Activated gamma-delta T cell treated with anti-CD3 and anti-CD28 coated beads, Interleukin-2, amount 50 U/mL, for 16 hours (primary cell): ENCODE measurements around the gene PTPRE.

Experiments
- DNase-seq: peaks from one replicate; pipeline ENCODE4 v3.0.0-alpha.2; 2020; ENCODE audit warnings: low read depth

Gene PTPRE

GRCh38 chr10:127906548-127907377 is at the start of gene PTPRE:
TSS of gene PTPRE (plus strand) at chr10:127907103. CDS start at chr10:128040882, 133,779 bp downstream.
- peak; percentile 46 for DNase-seq

- DNase-seq = no peak
Measured at GRCh38 chr10:127860592-127860991, 46.3 kb upstream of the PTPRE start.

- no peak for DNase-seq
Measured at GRCh38 chr10:127863231-127863825, 43.6 kb upstream of the PTPRE start.

GRCh38 chr10:127866276-127867013 is 40.5 kb upstream of the PTPRE start:
- DNase-seq = no peak

- DNase-seq = no peak
Measured at GRCh38 chr10:127867805-127868204, 39.1 kb upstream of the PTPRE start.

- no peak for DNase-seq
Measured at GRCh38 chr10:127869329-127869728, 37.6 kb upstream of the PTPRE start.

- DNase-seq = no peak
Measured at GRCh38 chr10:127871631-127872010, 35.3 kb upstream of the PTPRE start.

GRCh38 chr10:127872011-127872761 is 34.7 kb upstream of the PTPRE start:
- no peak for DNase-seq

GRCh38 chr10:127872871-127873600 is 33.9 kb upstream of the PTPRE start:
- no peak for DNase-seq

- no peak for DNase-seq
Measured at GRCh38 chr10:127873901-127874470, 32.9 kb upstream of the PTPRE start.

- no peak for DNase-seq
Measured at GRCh38 chr10:127874671-127875448, 32.0 kb upstream of the PTPRE start.

- no peak for DNase-seq
Measured at GRCh38 chr10:127875449-127875765, 31.5 kb upstream of the PTPRE start.

GRCh38 chr10:127875916-127876315 is 31.0 kb upstream of the PTPRE start:
- no peak for DNase-seq

- no peak for DNase-seq
Measured at GRCh38 chr10:127877116-127877515, 29.8 kb upstream of the PTPRE start.

GRCh38 chr10:127877699-127878098 is 29.2 kb upstream of the PTPRE start:
- no peak for DNase-seq

GRCh38 chr10:127878475-127879055 is 28.3 kb upstream of the PTPRE start:
- DNase-seq = no peak

- no peak for DNase-seq
Measured at GRCh38 chr10:127880557-127880956, 26.3 kb upstream of the PTPRE start.

- DNase-seq = no peak
Measured at GRCh38 chr10:127881262-127881661, 25.6 kb upstream of the PTPRE start.

GRCh38 chr10:127882391-127882790 is 24.5 kb upstream of the PTPRE start:
- no peak for DNase-seq

- no peak for DNase-seq
Measured at GRCh38 chr10:127882801-127883459, 24.0 kb upstream of the PTPRE start.
